HEK293 (cell line): ENCODE data around the gene GNAZ.
A peak's percentile ranks its signal among the peaks of the same experiment; 100 is the strongest.

ENCODE experiments used
- KLF9 ChIP-seq: fragments of 450-650 bp; formaldehyde crosslinking; IDR thresholded peaks from 2 replicates; pipeline ENCODE4 v1.5.1; 2016; ENCODE audit warnings: missing biosample characterization, missing genetic modification characterization, low read depth
- MEIS1 ChIP-seq: sonication (generic); formaldehyde crosslinking; IDR thresholded peaks from 2 replicates; pipeline ENCODE4 v1.8.1; 2022; ENCODE audit warnings: missing genetic modification reagents, mild to moderate bottlenecking, borderline replicate concordance
- OSR2 ChIP-seq: fragments of 450-650 bp; formaldehyde crosslinking; IDR thresholded peaks from 2 replicates; pipeline ENCODE4 v1.5.1; 2016; ENCODE audit warnings: missing biosample characterization, missing genetic modification characterization
- PRDM1 ChIP-seq: fragments of 450-650 bp; formaldehyde crosslinking; IDR thresholded peaks from 2 replicates; pipeline ENCODE4; 2016; ENCODE audit warnings: missing biosample characterization, missing genetic modification characterization
- SCRT1 ChIP-seq: fragments of 450-650 bp; formaldehyde crosslinking; IDR thresholded peaks from 2 replicates; pipeline ENCODE4 v1.5.1; 2016; ENCODE audit warnings: missing biosample characterization, missing genetic modification characterization, borderline replicate concordance
- SCRT2 ChIP-seq: fragments of 450-650 bp; formaldehyde crosslinking; IDR thresholded peaks from 2 replicates; pipeline ENCODE4 v1.5.1; 2016; ENCODE audit warnings: missing biosample characterization, missing genetic modification characterization
- SP7 ChIP-seq: fragments of 450-650 bp; formaldehyde crosslinking; IDR thresholded peaks from 2 replicates; pipeline ENCODE4 v1.5.1; 2016; ENCODE audit warnings: missing biosample characterization, missing genetic modification characterization
- ZBTB1 ChIP-seq: fragments of 450-650 bp; formaldehyde crosslinking; IDR thresholded peaks from 2 replicates; pipeline ENCODE4 v1.5.1; 2016; ENCODE audit warnings: missing biosample characterization, missing genetic modification characterization
- ZBTB17 ChIP-seq: fragments of 450-650 bp; formaldehyde crosslinking; IDR thresholded peaks from 2 replicates; pipeline ENCODE4 v1.5.1; 2016; ENCODE audit warnings: missing biosample characterization, missing genetic modification characterization
- ZBTB21 ChIP-seq: fragments of 450-650 bp; formaldehyde crosslinking; IDR thresholded peaks from 2 replicates; pipeline ENCODE4 v1.5.1; 2017; ENCODE audit warnings: missing biosample characterization, missing genetic modification characterization
- ZIC2 ChIP-seq: fragments of 450-650 bp; formaldehyde crosslinking; IDR thresholded peaks from 2 replicates; pipeline ENCODE4 v1.5.1; 2016; ENCODE audit warnings: missing biosample characterization, missing genetic modification characterization
- ZNF121 ChIP-seq: fragments of 450-650 bp; formaldehyde crosslinking; IDR thresholded peaks from 2 replicates; pipeline ENCODE4 v1.5.1; 2016; ENCODE audit warnings: missing biosample characterization, missing genetic modification characterization
- ZNF146 ChIP-seq: fragments of 450-650 bp; formaldehyde crosslinking; IDR thresholded peaks from 2 replicates; pipeline ENCODE4 v1.5.1; 2016; ENCODE audit warnings: missing biosample characterization, missing genetic modification characterization
- ZNF19 ChIP-seq: fragments of 450-650 bp; formaldehyde crosslinking; IDR thresholded peaks from 2 replicates; pipeline ENCODE4; 2016; ENCODE audit warnings: missing biosample characterization, missing genetic modification characterization, low read depth
- ZNF2 ChIP-seq: fragments of 450-650 bp; formaldehyde crosslinking; IDR thresholded peaks from 2 replicates; pipeline ENCODE4 v1.5.1; 2016; ENCODE audit warnings: missing biosample characterization, missing genetic modification characterization
- ZNF221 ChIP-seq: fragments of 450-650 bp; formaldehyde crosslinking; IDR thresholded peaks from 2 replicates; pipeline ENCODE4 v1.5.1; 2017; ENCODE audit warnings: missing biosample characterization, missing genetic modification characterization, borderline replicate concordance
- ZNF354C ChIP-seq: fragments of 450-650 bp; formaldehyde crosslinking; IDR thresholded peaks from 2 replicates; pipeline ENCODE4 v1.5.1; 2016; ENCODE audit warnings: missing biosample characterization, missing genetic modification characterization, low read depth, borderline replicate concordance
- ZNF366 ChIP-seq: fragments of 450-650 bp; formaldehyde crosslinking; conservative IDR thresholded peaks from 2 replicates; pipeline ENCODE4 v1.5.1; 2016; ENCODE audit warnings: missing biosample characterization, missing genetic modification characterization
- ZNF394 ChIP-seq: fragments of 450-650 bp; formaldehyde crosslinking; IDR thresholded peaks from 2 replicates; pipeline ENCODE4 v1.5.1; 2016; ENCODE audit warnings: missing biosample characterization, missing genetic modification characterization, mild to moderate bottlenecking, moderate library complexity, borderline replicate concordance
- ZNF423 ChIP-seq: fragments of 450-650 bp; formaldehyde crosslinking; IDR thresholded peaks from 2 replicates; pipeline ENCODE4 v1.5.1; 2016; ENCODE audit warnings: missing biosample characterization, missing genetic modification characterization
- ZNF426 ChIP-seq: fragments of 450-650 bp; formaldehyde crosslinking; IDR thresholded peaks from 2 replicates; pipeline ENCODE4 v1.5.1; 2017; ENCODE audit warnings: missing biosample characterization, missing genetic modification characterization, mild to moderate bottlenecking, inconsistent platforms, moderate library complexity
- ZNF521 ChIP-seq: fragments of 450-650 bp; formaldehyde crosslinking; IDR thresholded peaks from 2 replicates; pipeline ENCODE4 v1.5.1; 2017; ENCODE audit warnings: missing biosample characterization, mild to moderate bottlenecking, missing genetic modification characterization
- ZNF571 ChIP-seq: fragments of 450-650 bp; formaldehyde crosslinking; IDR thresholded peaks from 2 replicates; pipeline ENCODE4 v1.5.0; 2017; ENCODE audit warnings: missing biosample characterization, missing genetic modification characterization
- ZNF585B ChIP-seq: fragments of 450-650 bp; formaldehyde crosslinking; IDR thresholded peaks from 2 replicates; pipeline ENCODE4 v1.5.1; 2016; ENCODE audit warnings: missing biosample characterization, missing genetic modification characterization
- ZNF624 ChIP-seq: fragments of 450-650 bp; formaldehyde crosslinking; IDR thresholded peaks from 2 replicates; pipeline ENCODE4 v1.5.1; 2017; ENCODE audit warnings: missing biosample characterization, missing genetic modification characterization
- ZNF629 ChIP-seq: fragments of 450-650 bp; formaldehyde crosslinking; IDR thresholded peaks from 2 replicates; pipeline ENCODE4 v1.5.1; 2017; ENCODE audit warnings: missing biosample characterization, missing genetic modification characterization
- ZNF660 ChIP-seq: fragments of 450-650 bp; IDR thresholded peaks from 2 replicates; pipeline ENCODE4 v1.5.1; 2018; ENCODE audit warnings: missing biosample characterization, mild to moderate bottlenecking, missing genetic modification characterization
- ZNF707 ChIP-seq: fragments of 450-650 bp; formaldehyde crosslinking; IDR thresholded peaks from 2 replicates; pipeline ENCODE4 v1.5.1; 2016; ENCODE audit warnings: missing biosample characterization, missing genetic modification characterization
- ZNF747 ChIP-seq: fragments of 450-650 bp; formaldehyde crosslinking; IDR thresholded peaks from 2 replicates; pipeline ENCODE4 v1.5.1; 2016; ENCODE audit warnings: missing biosample characterization, missing genetic modification characterization
- TF ChIP-seq, protein P1 (sequence below): fragments of 450-650 bp; formaldehyde crosslinking; IDR thresholded peaks from 2 replicates; pipeline ENCODE4 v1.5.1; 2016; ENCODE audit warnings: missing biosample characterization, missing genetic modification characterization
- TF ChIP-seq, protein P2 (sequence below): fragments of 450-650 bp; formaldehyde crosslinking; IDR thresholded peaks from 2 replicates; pipeline ENCODE4 v1.5.1; 2016; ENCODE audit warnings: missing biosample characterization, missing genetic modification characterization, low read depth
- TF ChIP-seq, protein P3 (sequence below): fragments of 450-650 bp; formaldehyde crosslinking; IDR thresholded peaks from 2 replicates; pipeline ENCODE4 v1.5.1; 2016; ENCODE audit warnings: missing biosample characterization, missing genetic modification characterization
- TF ChIP-seq, protein P4 (sequence below): IDR thresholded peaks from 2 replicates; pipeline ENCODE4 v1.6.1; 2011; ENCODE audit warnings: mild to moderate bottlenecking, low read depth, low read length, borderline replicate concordance
- TF ChIP-seq, protein P5 (sequence below): fragments of 450-650 bp; formaldehyde crosslinking; IDR thresholded peaks from 2 replicates; pipeline ENCODE4 v1.5.1; 2016; ENCODE audit warnings: missing biosample characterization, missing genetic modification characterization

GNAZ gene

DNA sequence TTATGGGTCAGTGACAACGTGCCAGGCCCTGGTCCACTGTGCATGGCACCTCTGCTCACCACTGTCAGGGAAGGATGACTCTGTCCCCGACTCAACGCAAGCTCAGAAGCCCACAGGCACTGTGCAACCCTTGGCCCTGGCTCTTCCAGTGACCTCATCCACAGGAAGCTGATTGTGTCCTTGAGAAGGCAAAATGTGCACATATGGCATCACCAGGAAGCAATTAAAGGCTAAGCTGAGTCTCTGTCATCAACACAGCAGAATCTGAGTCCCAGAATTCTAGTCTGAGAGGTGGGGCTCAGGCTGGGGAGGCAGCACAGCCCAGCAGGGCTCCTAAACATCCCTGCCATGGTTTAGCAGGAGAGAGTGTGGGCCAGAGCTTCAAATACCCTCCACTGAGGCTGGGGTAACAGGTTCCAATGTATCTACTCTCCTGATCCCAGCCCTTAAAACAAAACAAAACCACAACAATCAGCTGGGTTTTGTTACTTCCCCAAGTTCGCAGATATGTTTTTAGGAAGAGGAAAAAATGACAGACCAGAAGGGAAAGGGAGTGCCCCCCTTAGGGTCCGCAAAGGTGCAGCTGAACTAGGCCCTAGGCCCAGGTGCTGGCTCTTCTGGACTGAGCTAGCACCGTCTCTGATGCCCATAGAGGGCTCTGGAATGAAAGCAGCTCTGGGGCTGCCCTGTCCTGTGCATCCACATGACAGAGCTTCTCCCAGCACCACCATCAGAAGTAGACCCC lies 33.5 kb upstream of the GNAZ start (continued):
- no peak for TF ChIP-seq PRDM1 (tag by site-specific recombination)
- no peak for TF ChIP-seq KLF9 (tag by site-specific recombination)
- TF ChIP-seq ZIC2 (tag by site-specific recombination) = peak; percentile 14; the same call in 1 of the 2 replicates
- no peak for TF ChIP-seq ZNF366
- TF ChIP-seq, protein P1, sequence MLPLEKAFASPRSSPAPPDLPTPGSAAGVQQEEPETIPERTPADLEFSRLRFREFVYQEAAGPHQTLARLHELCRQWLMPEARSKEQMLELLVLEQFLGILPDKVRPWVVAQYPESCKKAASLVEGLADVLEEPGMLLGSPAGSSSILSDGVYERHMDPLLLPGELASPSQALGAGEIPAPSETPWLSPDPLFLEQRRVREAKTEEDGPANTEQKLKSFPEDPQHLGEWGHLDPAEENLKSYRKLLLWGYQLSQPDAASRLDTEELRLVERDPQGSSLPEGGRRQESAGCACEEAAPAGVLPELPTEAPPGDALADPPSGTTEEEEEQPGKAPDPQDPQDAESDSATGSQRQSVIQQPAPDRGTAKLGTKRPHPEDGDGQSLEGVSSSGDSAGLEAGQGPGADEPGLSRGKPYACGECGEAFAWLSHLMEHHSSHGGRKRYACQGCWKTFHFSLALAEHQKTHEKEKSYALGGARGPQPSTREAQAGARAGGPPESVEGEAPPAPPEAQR = no peak
- TF ChIP-seq, protein P2, sequence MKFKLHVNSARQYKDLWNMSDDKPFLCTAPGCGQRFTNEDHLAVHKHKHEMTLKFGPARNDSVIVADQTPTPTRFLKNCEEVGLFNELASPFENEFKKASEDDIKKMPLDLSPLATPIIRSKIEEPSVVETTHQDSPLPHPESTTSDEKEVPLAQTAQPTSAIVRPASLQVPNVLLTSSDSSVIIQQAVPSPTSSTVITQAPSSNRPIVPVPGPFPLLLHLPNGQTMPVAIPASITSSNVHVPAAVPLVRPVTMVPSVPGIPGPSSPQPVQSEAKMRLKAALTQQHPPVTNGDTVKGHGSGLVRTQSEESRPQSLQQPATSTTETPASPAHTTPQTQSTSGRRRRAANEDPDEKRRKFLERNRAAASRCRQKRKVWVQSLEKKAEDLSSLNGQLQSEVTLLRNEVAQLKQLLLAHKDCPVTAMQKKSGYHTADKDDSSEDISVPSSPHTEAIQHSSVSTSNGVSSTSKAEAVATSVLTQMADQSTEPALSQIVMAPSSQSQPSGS (tag by site-specific recombination) = peak; percentile 53
- TF ChIP-seq ZNF571 = no peak
- no peak for TF ChIP-seq SCRT1 (tag by site-specific recombination)
- TF ChIP-seq ZBTB17 (tag by site-specific recombination) = peak; percentile 56
- no peak for TF ChIP-seq ZNF146
- TF ChIP-seq SCRT2 (tag by site-specific recombination) = no peak
- peak; percentile 46; the same call in 1 of the 2 replicates for TF ChIP-seq SP7 (tag by site-specific recombination)
- TF ChIP-seq ZNF2 (tag by site-specific recombination) = no peak
- no peak for TF ChIP-seq ZNF121 (tag by site-specific recombination)
- TF ChIP-seq ZNF221 = no peak
- TF ChIP-seq MEIS1 = no peak
- no peak for TF ChIP-seq ZNF394 (tag by site-specific recombination)
- TF ChIP-seq ZNF19 (tag by site-specific recombination) = no peak
- TF ChIP-seq, protein P3, sequence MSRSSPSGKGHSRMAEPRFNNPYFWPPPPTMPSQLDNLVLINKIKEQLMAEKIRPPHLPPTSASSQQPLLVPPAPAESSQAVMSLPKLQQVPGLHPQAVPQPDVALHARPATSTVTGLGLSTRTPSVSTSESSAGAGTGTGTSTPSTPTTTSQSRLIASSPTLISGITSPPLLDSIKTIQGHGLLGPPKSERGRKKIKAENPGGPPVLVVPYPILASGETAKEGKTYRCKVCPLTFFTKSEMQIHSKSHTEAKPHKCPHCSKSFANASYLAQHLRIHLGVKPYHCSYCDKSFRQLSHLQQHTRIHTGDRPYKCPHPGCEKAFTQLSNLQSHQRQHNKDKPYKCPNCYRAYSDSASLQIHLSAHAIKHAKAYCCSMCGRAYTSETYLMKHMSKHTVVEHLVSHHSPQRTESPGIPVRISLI (tag by site-specific recombination) = no peak
- TF ChIP-seq ZNF660 (tag by site-specific recombination) = peak; percentile 46; the same call in 1 of the 2 replicates
- no peak for TF ChIP-seq ZNF521 (tag by site-specific recombination)
- no peak for TF ChIP-seq ZNF747 (tag by site-specific recombination)
- TF ChIP-seq ZNF707 = no peak
- peak; percentile 90 for TF ChIP-seq ZBTB21
- no peak for TF ChIP-seq ZBTB1 (tag by site-specific recombination)
- TF ChIP-seq ZNF426 (tag by site-specific recombination) = no peak
- TF ChIP-seq ZNF629 = peak; percentile 91
- TF ChIP-seq, protein P4, sequence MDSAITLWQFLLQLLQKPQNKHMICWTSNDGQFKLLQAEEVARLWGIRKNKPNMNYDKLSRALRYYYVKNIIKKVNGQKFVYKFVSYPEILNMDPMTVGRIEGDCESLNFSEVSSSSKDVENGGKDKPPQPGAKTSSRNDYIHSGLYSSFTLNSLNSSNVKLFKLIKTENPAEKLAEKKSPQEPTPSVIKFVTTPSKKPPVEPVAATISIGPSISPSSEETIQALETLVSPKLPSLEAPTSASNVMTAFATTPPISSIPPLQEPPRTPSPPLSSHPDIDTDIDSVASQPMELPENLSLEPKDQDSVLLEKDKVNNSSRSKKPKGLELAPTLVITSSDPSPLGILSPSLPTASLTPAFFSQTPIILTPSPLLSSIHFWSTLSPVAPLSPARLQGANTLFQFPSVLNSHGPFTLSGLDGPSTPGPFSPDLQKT = no peak
- TF ChIP-seq ZNF354C (tag by site-specific recombination) = no peak
- no peak for TF ChIP-seq OSR2 (tag by site-specific recombination)
- TF ChIP-seq ZNF624 (tag by site-specific recombination) = no peak
- no peak for TF ChIP-seq ZNF423
- TF ChIP-seq ZNF585B (tag by site-specific recombination) = no peak
- TF ChIP-seq, protein P5, sequence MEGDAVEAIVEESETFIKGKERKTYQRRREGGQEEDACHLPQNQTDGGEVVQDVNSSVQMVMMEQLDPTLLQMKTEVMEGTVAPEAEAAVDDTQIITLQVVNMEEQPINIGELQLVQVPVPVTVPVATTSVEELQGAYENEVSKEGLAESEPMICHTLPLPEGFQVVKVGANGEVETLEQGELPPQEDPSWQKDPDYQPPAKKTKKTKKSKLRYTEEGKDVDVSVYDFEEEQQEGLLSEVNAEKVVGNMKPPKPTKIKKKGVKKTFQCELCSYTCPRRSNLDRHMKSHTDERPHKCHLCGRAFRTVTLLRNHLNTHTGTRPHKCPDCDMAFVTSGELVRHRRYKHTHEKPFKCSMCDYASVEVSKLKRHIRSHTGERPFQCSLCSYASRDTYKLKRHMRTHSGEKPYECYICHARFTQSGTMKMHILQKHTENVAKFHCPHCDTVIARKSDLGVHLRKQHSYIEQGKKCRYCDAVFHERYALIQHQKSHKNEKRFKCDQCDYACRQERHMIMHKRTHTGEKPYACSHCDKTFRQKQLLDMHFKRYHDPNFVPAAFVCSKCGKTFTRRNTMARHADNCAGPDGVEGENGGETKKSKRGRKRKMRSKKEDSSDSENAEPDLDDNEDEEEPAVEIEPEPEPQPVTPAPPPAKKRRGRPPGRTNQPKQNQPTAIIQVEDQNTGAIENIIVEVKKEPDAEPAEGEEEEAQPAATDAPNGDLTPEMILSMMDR (tag by site-specific recombination) = no peak
